CD14-positive monocyte (primary cell): ENCODE results near the gene LRRC30. TPM values are rescaled to one million over a fixed set of nuclear protein-coding genes. Genes with fewer than 3 reads are reported as not detected.
"Not testable (repeated sequence)": the region's sequence is repeated elsewhere in the genome, so short reads cannot be mapped to it uniquely, and the experiment has no call there.

ENCODE experiments used
- DNase-seq, 3 donors: peaks; one replicate each; pipeline ENCODE4 v3.0.0-alpha.2; 2011 to 2022
- H2AFZ ChIP-seq: 2 replicates; pipeline ENCODE4 v1.6.0; 2012; ENCODE audit warnings: mild to moderate bottlenecking, low read depth, low read length, inconsistent platforms; ENCODE audit not compliant: insufficient read depth, poor library complexity, severe bottlenecking
- H3K27ac ChIP-seq, 2 donors: 1 replicate in 1 of 2; 2 replicates in 1 of 2; pipeline ENCODE4 v1.5.1; 2012 to 2013; ENCODE audit warnings: low read length in 2 of 2, control low read depth in 1 of 2, inconsistent platforms in 1 of 2, low read depth in 1 of 2, mild to moderate bottlenecking in 1 of 2
- H3K27me3 ChIP-seq, 2 donors: one replicate each; pipeline versions ENCODE4 v1.6.0 to v1.6.1; 2011 to 2013; ENCODE audit warnings: low read length in 2 of 2; ENCODE audit not compliant: control insufficient read depth in 2 of 2, insufficient read depth in 2 of 2
- H3K36me3 ChIP-seq, 2 donors: replicated peaks in 1 of 2; 1 replicate in 1 of 2; 2 replicates in 1 of 2; pipeline versions ENCODE4 v1.5.1 to v1.6.1; 2012 to 2013; ENCODE audit warnings: low read length in 2 of 2, control low read depth in 1 of 2, inconsistent platforms in 1 of 2, mild to moderate bottlenecking in 1 of 2; ENCODE audit not compliant: insufficient read depth in 2 of 2, control insufficient read depth in 1 of 2
- H3K4me1 ChIP-seq, 2 donors: 1 replicate in 1 of 2; 2 replicates in 1 of 2; pipeline versions ENCODE4 v1.5.1 to v1.6.1; 2012 to 2013; ENCODE audit warnings: low read length in 2 of 2, control low read depth in 1 of 2, inconsistent platforms in 1 of 2, mild to moderate bottlenecking in 1 of 2, moderate library complexity in 1 of 2; ENCODE audit not compliant: insufficient read depth in 2 of 2, control insufficient read depth in 1 of 2
- H3K4me2 ChIP-seq: replicated peaks from 2 replicates; pipeline ENCODE3; 2012; ENCODE audit warnings: low read length, moderate library complexity, mild to moderate bottlenecking; ENCODE audit not compliant: poor library complexity, severe bottlenecking; ENCODE audit errors: extremely low read depth
- H3K4me3 ChIP-seq, 3 experiments: fragments of 200-600 bp in 1 of 3; sonication (generic) in 1 of 3; replicated peaks in 1 of 3; 1 replicate in 2 of 3; 2 replicates in 1 of 3; pipeline ENCODE4 v1.5.1; 2011 to 2013; ENCODE audit warnings: low read length in 3 of 3, mild to moderate bottlenecking in 3 of 3, control low read depth in 2 of 3, low read depth in 2 of 3, inconsistent platforms in 1 of 3, moderate library complexity in 1 of 3
- H3K79me2 ChIP-seq: 2 replicates; pipeline ENCODE4 v1.6.0; 2012; ENCODE audit warnings: mild to moderate bottlenecking, control low read depth, inconsistent platforms, low read length, moderate library complexity; ENCODE audit not compliant: insufficient read depth
- H3K9ac ChIP-seq: 2 replicates; pipeline ENCODE4 v1.6.0; 2017; ENCODE audit warnings: low read length, mild to moderate bottlenecking; ENCODE audit not compliant: insufficient read depth, poor library complexity, severe bottlenecking
- H3K9me3 ChIP-seq, 2 donors: replicated peaks in 1 of 2; 1 replicate in 1 of 2; 2 replicates in 1 of 2; pipeline versions ENCODE4 v1.5.1 to v1.6.1; 2012 to 2013; ENCODE audit warnings: low read length in 2 of 2, control low read depth in 1 of 2; ENCODE audit not compliant: control insufficient read depth in 1 of 2, insufficient read depth in 1 of 2
- H4K20me1 ChIP-seq: 2 replicates; pipeline ENCODE4 v1.6.0; 2012; ENCODE audit warnings: mild to moderate bottlenecking, low read length, control low read depth, moderate library complexity; ENCODE audit not compliant: insufficient read depth
- H3K27ac Mint-ChIP-seq, 7 donors: one replicate each; pipeline ENCODE4 v1.8.0; 2020; ENCODE audit warnings: mild to moderate bottlenecking in 7 of 7, mixed read lengths in 7 of 7, moderate library complexity in 6 of 7, inconsistent platforms in 2 of 7
- H3K27me3 Mint-ChIP-seq, 3 donors: one replicate each; pipeline ENCODE4 v1.8.0; 2021 to 2022; ENCODE audit warnings: low read depth in 3 of 3, mild to moderate bottlenecking in 3 of 3, mixed read lengths in 3 of 3, moderate library complexity in 3 of 3, inconsistent platforms in 1 of 3
- H3K36me3 Mint-ChIP-seq, 2 donors: one replicate each; pipeline ENCODE4 v1.8.0; 2020; ENCODE audit warnings: mixed read lengths in 2 of 2, inconsistent platforms in 1 of 2, mild to moderate bottlenecking in 1 of 2
- H3K4me1 Mint-ChIP-seq: one replicate; pipeline ENCODE4 v1.8.0; 2020; ENCODE audit warnings: mild to moderate bottlenecking, mixed read lengths
- H3K4me3 Mint-ChIP-seq, 2 donors: one replicate each; pipeline ENCODE4 v1.8.0; 2020; ENCODE audit warnings: mild to moderate bottlenecking in 2 of 2, mixed read lengths in 2 of 2, moderate library complexity in 1 of 2
- H3K9me3 Mint-ChIP-seq, 7 donors: one replicate each; pipeline ENCODE4 v1.8.0; 2020 to 2022; ENCODE audit warnings: mixed read lengths in 7 of 7, mild to moderate bottlenecking in 6 of 7, moderate library complexity in 6 of 7, inconsistent platforms in 2 of 7
- WGBS: methylation state at CpG from one replicate; pipeline ENCODE4 v1.1.5; 2013; ENCODE audit warnings: missing lambda C conversion rate; ENCODE audit not compliant: insufficient coverage; 5-methylcytosine and 5-hydroxymethylcytosine counted together
- intact Hi-C, 2 donors: fragments of 100-400 bp; cut with micrococcal nuclease; formaldehyde crosslinking; loops; one replicate each; pipeline versions ENCODE4 v1.15.0 to v1.15.1; 2023
- polyA plus RNA-seq, 3 donors: library from polyadenylated mRNA; depleted of rRNA in 1 of 3; unstranded in 2 of 3; stranded (reverse) in 1 of 3; fragments of 300-500 nt in 2 of 3; fragments of >200 nt in 1 of 3; fragmentation: Illumina TruSeq in 2 of 3; gene quantifications; 1 replicate in 2 of 3; 2 replicates in 1 of 3; pipeline ENCODE4 v1.2.3, GENCODE V29; 2012 to 2021
- TF ChIP-seq, protein P1 (sequence below): fragments of 200-600 bp; IDR thresholded peaks from one replicate; pipeline ENCODE4 v1.8.0; 2022; ENCODE audit warnings: antibody characterized with exemption, mild to moderate bottlenecking

Gene LRRC30
- polyA plus RNA-seq, 3 donors = not detected

DNA sequence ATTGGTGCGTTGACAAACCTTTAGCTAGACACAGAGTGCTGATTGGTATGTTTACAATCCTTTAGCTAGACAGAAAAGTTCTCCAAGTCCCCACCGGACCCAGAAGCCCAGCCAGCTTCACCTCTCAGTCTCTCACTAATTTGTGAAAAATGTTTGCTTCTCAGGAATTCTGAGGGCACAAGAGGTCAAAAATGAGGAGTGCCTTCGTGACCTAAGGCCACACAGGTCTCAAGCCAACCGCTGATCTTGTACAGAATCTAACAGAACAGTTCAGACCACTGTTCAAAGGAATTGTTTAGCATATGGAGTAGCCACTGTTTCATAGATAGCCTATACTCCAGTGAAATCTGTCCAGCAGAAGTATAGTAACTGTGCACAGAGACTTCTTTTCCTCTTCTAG, 29.8 kb upstream of the LRRC30 start:
- H3K27ac ChIP-seq = no peak overlapping the region
- Mint-ChIP-seq H3K9me3 (peaks cover 0 to 3% (median 0%) of the 10 kb centered on the region in 7 donors), H3K36me3 (no peaks in the 10 kb centered on the region), H3K27ac (no peak overlapping the region), H3K4me3 (no peak overlapping the region), H3K4me1 (peaks cover 5% of the 10 kb centered on the region), H3K27me3 (peaks cover 2 to 6% (median 3%) of the 10 kb centered on the region in 3 donors)
- H3K4me2 ChIP-seq = no peak overlapping the region
- TF ChIP-seq, protein P1, sequence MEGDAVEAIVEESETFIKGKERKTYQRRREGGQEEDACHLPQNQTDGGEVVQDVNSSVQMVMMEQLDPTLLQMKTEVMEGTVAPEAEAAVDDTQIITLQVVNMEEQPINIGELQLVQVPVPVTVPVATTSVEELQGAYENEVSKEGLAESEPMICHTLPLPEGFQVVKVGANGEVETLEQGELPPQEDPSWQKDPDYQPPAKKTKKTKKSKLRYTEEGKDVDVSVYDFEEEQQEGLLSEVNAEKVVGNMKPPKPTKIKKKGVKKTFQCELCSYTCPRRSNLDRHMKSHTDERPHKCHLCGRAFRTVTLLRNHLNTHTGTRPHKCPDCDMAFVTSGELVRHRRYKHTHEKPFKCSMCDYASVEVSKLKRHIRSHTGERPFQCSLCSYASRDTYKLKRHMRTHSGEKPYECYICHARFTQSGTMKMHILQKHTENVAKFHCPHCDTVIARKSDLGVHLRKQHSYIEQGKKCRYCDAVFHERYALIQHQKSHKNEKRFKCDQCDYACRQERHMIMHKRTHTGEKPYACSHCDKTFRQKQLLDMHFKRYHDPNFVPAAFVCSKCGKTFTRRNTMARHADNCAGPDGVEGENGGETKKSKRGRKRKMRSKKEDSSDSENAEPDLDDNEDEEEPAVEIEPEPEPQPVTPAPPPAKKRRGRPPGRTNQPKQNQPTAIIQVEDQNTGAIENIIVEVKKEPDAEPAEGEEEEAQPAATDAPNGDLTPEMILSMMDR = no peak
- no peak overlapping the region for H3K4me3 ChIP-seq
- H3K36me3 ChIP-seq = no peaks in the 10 kb centered on the region
- no peaks in the 10 kb centered on the region for H3K79me2 ChIP-seq
- intact Hi-C loops = no loop called here
- DNase-seq = no peak
- peaks cover 0 to 3% of the 10 kb centered on the region in 2 donors for H3K4me1 ChIP-seq
- H3K9me3 ChIP-seq = no peaks in the 10 kb centered on the region
- 100% methylated on average over 2 of the region's 4 CpGs for WGBS
- H3K27me3 ChIP-seq = no peaks in the 10 kb centered on the region
- H2AFZ ChIP-seq = no peak overlapping the region
- H4K20me1 ChIP-seq = no peaks in the 10 kb centered on the region
- no peak overlapping the region for H3K9ac ChIP-seq

DNA sequence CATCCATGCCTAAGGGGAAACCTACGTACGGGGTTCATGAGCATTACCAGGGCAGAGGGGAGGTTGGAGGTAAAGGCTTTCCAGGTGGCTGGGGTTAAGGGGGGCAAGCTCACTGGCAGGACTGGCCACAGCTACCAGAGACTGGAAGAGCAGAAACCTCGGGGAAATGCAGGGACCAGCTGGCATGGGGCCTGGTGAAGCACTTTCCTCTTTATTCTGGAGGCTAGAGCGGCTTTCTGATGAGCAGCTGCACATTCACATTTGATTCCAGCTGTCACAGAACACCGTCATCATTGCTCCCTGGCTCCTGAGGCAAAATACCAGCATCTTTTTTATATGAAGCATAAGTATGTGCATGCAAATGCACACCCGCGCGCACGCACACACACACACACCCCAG, 28.7 kb upstream of the LRRC30 start:
- Histone ChIP-seq H3K4me3 (no peak overlapping the region), H2AFZ (no peak overlapping the region), H3K79me2 (no peaks in the 10 kb centered on the region), H3K27me3 (no peaks in the 10 kb centered on the region), H3K9ac (no peak overlapping the region), H4K20me1 (no peaks in the 10 kb centered on the region), H3K36me3 (no peaks in the 10 kb centered on the region), H3K9me3 (no peaks in the 10 kb centered on the region), H3K4me2 (no peak overlapping the region), H3K4me1 (peaks cover 0 to 3% of the 10 kb centered on the region in 2 donors), H3K27ac (no peak overlapping the region)
- WGBS = 92% methylated on average over 5 of the region's 9 CpGs
- H3K4me3 Mint-ChIP-seq = no peak overlapping the region
- intact Hi-C loops = no loop called here
- peaks cover 5% of the 10 kb centered on the region for H3K4me1 Mint-ChIP-seq
- H3K27ac Mint-ChIP-seq = no peak overlapping the region
- no peaks in the 10 kb centered on the region for H3K36me3 Mint-ChIP-seq
- peaks cover 2 to 8% (median 5%) of the 10 kb centered on the region in 3 donors for H3K27me3 Mint-ChIP-seq
- no peaks in the 10 kb centered on the region for H3K9me3 Mint-ChIP-seq
- DNase-seq = no peak
- TF ChIP-seq, protein P1 = no peak

GRCh38 chr18:7203601-7204000, 27.3 kb upstream of the LRRC30 start:
- H3K4me1 ChIP-seq, H3K9ac ChIP-seq, H3K36me3 ChIP-seq, H3K9me3 Mint-ChIP-seq, H3K9me3 ChIP-seq, H3K4me2 ChIP-seq, H3K4me3 ChIP-seq, H3K4me1 Mint-ChIP-seq, H3K36me3 Mint-ChIP-seq, H2AFZ ChIP-seq, H3K27me3 ChIP-seq, H3K27ac ChIP-seq, intact Hi-C loops, H3K4me3 Mint-ChIP-seq, DNase-seq, H3K27me3 Mint-ChIP-seq, H3K27ac Mint-ChIP-seq, H4K20me1 ChIP-seq, H3K79me2 ChIP-seq: not testable (repeated sequence)
- WGBS = 96% methylated on average over 14 of the region's 29 CpGs
